Measurements from ENCODE around the gene IL17REL.

The IL17REL gene

GRCh38 chr22:49975543-49976389 is 36.8 kb downstream of the IL17REL start:
- peak; percentile 77 for DNase-seq (ENCODE audit: extremely low spot score)
- CTCF ChIA-PET: interaction anchor here (1.2 to 3.3 kb wide), 3 partner anchors 17 to 55 kb away, joined by 3 to 9 read pairs (median 9); no protein-coding TSS in a partner anchor
- TF ChIP-seq CTCF (IDR thresholded peaks at IDR 0.05; ENCODE audit: control extremely low read depth, extremely low read depth, low read depth, missing control alignments): no peak
- POLR2A ChIA-PET: no interaction called here

GRCh38 chr22:49973018-49973961 is 39.3 kb downstream of the IL17REL start:
- ChIA-PET POLR2A (no interaction called here), CTCF (no interaction called here)
- no peak for TF ChIP-seq CTCF (IDR thresholded peaks at IDR 0.05; ENCODE audit: control extremely low read depth, extremely low read depth, low read depth, missing control alignments)
- DNase-seq (ENCODE audit: extremely low spot score): no peak

GRCh38 chr22:49972163-49973017 is 40.2 kb downstream of the IL17REL start:
- CTCF ChIA-PET: interaction anchor here (0.9 to 6.0 kb wide), 4 partner anchors 9 to 58 kb away, joined by 3 to 32 read pairs (median 5); no protein-coding TSS in a partner anchor
- TF ChIP-seq CTCF (IDR thresholded peaks at IDR 0.05; ENCODE audit: control extremely low read depth, extremely low read depth, low read depth, missing control alignments): no peak
- no peak for DNase-seq (ENCODE audit: extremely low spot score)
- POLR2A ChIA-PET: interaction anchor here (0.6 to 2.8 kb wide), 2 partner anchors 10 to 11 kb away, joined by 9 to 10 read pairs; no protein-coding TSS in a partner anchor

- ChIA-PET POLR2A (interaction anchor here (0.6 to 2.8 kb wide), 2 partner anchors 9 to 12 kb away, joined by 9 to 10 read pairs; no protein-coding TSS in a partner anchor), CTCF (interaction anchor here (0.9 to 6.0 kb wide), 4 partner anchors 8 to 59 kb away, joined by 3 to 32 read pairs (median 5); no protein-coding TSS in a partner anchor)
- no peak for TF ChIP-seq CTCF (IDR thresholded peaks at IDR 0.05; ENCODE audit: control extremely low read depth, extremely low read depth, low read depth, missing control alignments)
- peak; percentile 62 for DNase-seq (ENCODE audit: extremely low spot score)
These were observed 41.1 kb downstream of the IL17REL start for GRCh38 chr22:49971232-49972162.

GRCh38 chr22:49970528-49971231 is 41.9 kb downstream of the IL17REL start:
- POLR2A ChIA-PET: interaction anchor here (2.8 kb wide), 1 partner anchor 9 kb away, joined by 10 read pairs; no protein-coding TSS in a partner anchor
- CTCF ChIA-PET: interaction anchor here (6.0 kb wide), 1 partner anchor 40 kb away, joined by 32 read pairs; no protein-coding TSS in a partner anchor
- peak; percentile 89 for DNase-seq (ENCODE audit: extremely low spot score)
- no peak for TF ChIP-seq CTCF (IDR thresholded peaks at IDR 0.05; ENCODE audit: control extremely low read depth, extremely low read depth, low read depth, missing control alignments)

Data from GM10248 (cell line).